A673 (cell line): ENCODE measurements around the gene TTR. TPM values are rescaled to one million over a fixed set of nuclear protein-coding genes. Genes with fewer than 3 reads are reported as not detected.

Source experiments
- BruUV-seq: library from RNA; stranded (reverse); fragments of 400-500 nt; replicated peaks from 2 replicates; lab custom pipeline; 2021; lab: Mats Ljungman, UMichigan
- CTCF ChIA-PET: fragments of 300-600 bp; sonication (Branson Sonifier 250); formaldehyde crosslinking; loops from one replicate; lab custom pipeline; 2022; ENCODE audit warnings: antibody characterized with exemption; lab: Charles Lee
- POLR2A ChIA-PET: fragments of 300-600 bp; sonication (Branson Sonifier 250); formaldehyde crosslinking; loops from one replicate; lab custom pipeline; 2022; ENCODE audit warnings: antibody characterized with exemption; ENCODE audit not compliant: low non-redundant PET; lab: Charles Lee
- DNase-seq: peaks from one replicate; pipeline ENCODE4 v3.0.0-alpha.2; 2015; ENCODE audit warnings: low spot score
- H3K27ac ChIP-seq: fragments of 200-600 bp; sonication (generic); 2 replicates; pipeline ENCODE4 v1.5.1; 2016; ENCODE audit warnings: mixed run types, low read depth, mild to moderate bottlenecking, mixed read lengths, antibody characterized with exemption, low read length; ENCODE audit not compliant: poor library complexity, severe bottlenecking
- H3K27me3 ChIP-seq: fragments of 200-600 bp; sonication (generic); replicated peaks from 2 replicates; pipeline ENCODE4 v1.6.1; 2017; ENCODE audit warnings: mixed run types, low read depth, mild to moderate bottlenecking, mixed read lengths, antibody characterized with exemption, low read length; ENCODE audit not compliant: insufficient read depth, poor library complexity
- H3K36me3 ChIP-seq: fragments of 200-600 bp; sonication (generic); 2 replicates; pipeline ENCODE4 v1.6.1; 2016; ENCODE audit warnings: mixed run types, mild to moderate bottlenecking, mixed read lengths, antibody characterized with exemption, low read length; ENCODE audit not compliant: insufficient read depth, poor library complexity, severe bottlenecking
- H3K4me1 ChIP-seq: fragments of 200-600 bp; sonication (generic); 2 replicates; pipeline ENCODE4 v1.6.1; 2017; ENCODE audit warnings: mixed run types, mild to moderate bottlenecking, mixed read lengths, antibody characterized with exemption, low read length; ENCODE audit not compliant: insufficient read depth, poor library complexity, severe bottlenecking
- H3K4me3 ChIP-seq: fragments of 200-600 bp; sonication (generic); 2 replicates; pipeline ENCODE4 v1.5.1; 2016; ENCODE audit warnings: low read depth, mixed run types, mild to moderate bottlenecking, mixed read lengths, low read length; ENCODE audit not compliant: poor library complexity, severe bottlenecking
- H3K9me3 ChIP-seq: fragments of 200-600 bp; sonication (generic); 2 replicates; pipeline ENCODE4 v1.6.1; 2016; ENCODE audit warnings: mixed run types, low read depth, mild to moderate bottlenecking, mixed read lengths, antibody characterized with exemption, low read length; ENCODE audit not compliant: poor library complexity, severe bottlenecking
- CTCF ChIP-seq: fragments of 300-800, 200-600 bp; sonication (generic); conservative IDR thresholded peaks from 2 replicates; pipeline ENCODE4 v1.5.1; 2017; ENCODE audit warnings: low read depth, mild to moderate bottlenecking, antibody characterized with exemption, low read length, moderate library complexity, mixed read lengths
- EZH2 ChIP-seq: fragments of 200-600 bp; sonication (generic); IDR thresholded peaks from 2 replicates; pipeline ENCODE4 v1.6.1; 2017; ENCODE audit warnings: borderline replicate concordance, low read depth, mild to moderate bottlenecking, mixed read lengths, antibody characterized with exemption, low read length; ENCODE audit not compliant: poor library complexity, severe bottlenecking
- intact Hi-C: fragments of 100-400 bp; cut with micrococcal nuclease; formaldehyde crosslinking; loops from one replicate; pipeline ENCODE4 v1.10.0; 2022; ENCODE audit not compliant: unreplicated experiment
- total RNA-seq: library from RNA; stranded (reverse); gene quantifications from 2 replicates; pipeline ENCODE4 v1.2.3, GENCODE V29; 2021

Gene TTR
- total RNA-seq, 1 experiment from 2014 or later: not detected

GRCh38 chr18:31549416-31549815 lies 42.3 kb upstream of the TTR start:
- POLR2A ChIA-PET: no interaction called here
- Histone ChIP-seq H3K27me3 (peaks cover 2% of the 10 kb centered on the region), H3K4me3 (no peak overlapping the region), H3K27ac (no peak overlapping the region), H3K9me3 (no peaks in the 10 kb centered on the region), H3K4me1 (no peaks in the 10 kb centered on the region), H3K36me3 (no peaks in the 10 kb centered on the region)
- CTCF ChIA-PET: no interaction called here
- no TSS peak for BruUV-seq
- intact Hi-C loops: no loop called here
- peak; percentile 6 for DNase-seq
- no peak for TF ChIP-seq EZH2

- intact Hi-C loops: no loop called here
- Histone ChIP-seq H3K4me1 (no peaks in the 10 kb centered on the region), H3K36me3 (no peaks in the 10 kb centered on the region), H3K9me3 (no peaks in the 10 kb centered on the region), H3K4me3 (no peak overlapping the region), H3K27ac (no peak overlapping the region), H3K27me3 (no peaks in the 10 kb centered on the region)
- no TSS peak for BruUV-seq
- no peak for DNase-seq
- ChIA-PET POLR2A (no interaction called here), CTCF (no interaction called here)
- TF ChIP-seq CTCF: no peak
- no peak for TF ChIP-seq EZH2
Observed at GRCh38 chr18:31551883-31552282, 39.8 kb upstream of the TTR start.

GRCh38 chr18:31553800-31554199 lies 37.9 kb upstream of the TTR start:
- CTCF ChIA-PET: interaction anchor here (0.5 kb wide), 1 partner anchor 605 kb away, joined by 5 read pairs; no protein-coding TSS in a partner anchor
- H3K4me1 ChIP-seq: no peaks in the 10 kb centered on the region
- H3K36me3 ChIP-seq: no peaks in the 10 kb centered on the region
- H3K27me3 ChIP-seq: no peaks in the 10 kb centered on the region
- H3K9me3 ChIP-seq: no peaks in the 10 kb centered on the region
- intact Hi-C loops: no loop called here
- H3K4me3 ChIP-seq: no peak overlapping the region
- no TSS peak for BruUV-seq
- POLR2A ChIA-PET: no interaction called here
- peak; percentile 31; the same call in 1 of the 2 replicates for TF ChIP-seq CTCF
- TF ChIP-seq EZH2: no peak
- DNase-seq: peak; percentile 35
- no peak overlapping the region for H3K27ac ChIP-seq

- no peaks in the 10 kb centered on the region for H3K9me3 ChIP-seq
- no peak overlapping the region for H3K4me3 ChIP-seq
- H3K4me1 ChIP-seq: no peaks in the 10 kb centered on the region
- no peaks in the 10 kb centered on the region for H3K36me3 ChIP-seq
- no TSS peak for BruUV-seq
- ChIA-PET POLR2A (no interaction called here), CTCF (interaction anchor here (1.6 kb wide), 1 partner anchor 423 kb away, joined by 8 read pairs; no protein-coding TSS in a partner anchor)
- intact Hi-C loops: loop anchor here (5.0 kb wide), 1 partner anchor 403 kb away; no protein-coding TSS in a partner anchor
- TF ChIP-seq EZH2: no peak
- no peak for TF ChIP-seq CTCF
- no peak overlapping the region for H3K27ac ChIP-seq
- DNase-seq: no peak
- no peaks in the 10 kb centered on the region for H3K27me3 ChIP-seq
Observed at GRCh38 chr18:31554776-31555175, 36.9 kb upstream of the TTR start.
